Measurements from ENCODE around the gene KLHDC8A. TPM values are rescaled to one million over a fixed set of nuclear protein-coding genes. Genes with fewer than 3 reads are reported as not detected.

The KLHDC8A gene
- total RNA-seq, 6 experiments from 2014 or later, result 0.22 to 0.44 TPM; not detected in 4

DNA sequence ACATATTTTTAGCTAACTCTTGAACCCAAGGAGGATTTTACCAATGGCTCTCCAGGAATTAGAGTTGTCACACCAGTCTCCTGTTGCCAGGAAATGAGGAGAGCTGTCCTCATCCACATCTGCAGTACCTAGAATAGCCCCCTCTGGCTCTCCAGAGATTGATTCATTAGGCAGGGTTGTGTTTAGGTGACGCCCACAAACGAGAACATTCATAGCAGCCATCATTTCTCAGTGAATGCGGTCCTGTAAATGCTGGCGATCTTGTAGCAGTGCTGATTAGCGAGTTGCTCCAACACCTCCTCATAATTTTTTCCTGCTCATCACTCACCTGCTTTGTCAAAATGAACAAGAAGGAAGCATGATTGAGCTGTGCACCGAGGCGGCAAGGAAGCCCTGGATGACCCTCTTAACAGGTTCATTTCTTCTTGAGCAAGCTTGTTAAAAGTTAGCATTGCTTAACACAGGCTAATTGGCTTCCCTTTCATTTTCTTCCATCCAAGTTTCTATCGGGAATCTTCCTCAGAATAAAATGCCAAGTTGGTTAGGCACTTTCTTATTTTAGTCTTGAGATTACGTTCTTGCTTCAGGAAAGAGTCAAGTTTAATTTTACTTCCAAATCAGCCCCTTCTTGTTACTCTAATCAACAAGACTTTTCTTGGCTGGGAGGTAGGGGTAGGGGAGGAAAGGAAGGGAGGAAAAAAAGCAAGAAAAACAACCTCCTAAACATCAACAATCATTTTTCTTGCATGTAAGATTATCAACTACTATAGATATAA lies 16.5 kb upstream of the KLHDC8A start:
- intact Hi-C loops (cut with DNase I), result no loop called here
- no peak for TF ChIP-seq POLR2A (IDR thresholded peaks at IDR 0.05)
- TF ChIP-seq, protein P1, sequence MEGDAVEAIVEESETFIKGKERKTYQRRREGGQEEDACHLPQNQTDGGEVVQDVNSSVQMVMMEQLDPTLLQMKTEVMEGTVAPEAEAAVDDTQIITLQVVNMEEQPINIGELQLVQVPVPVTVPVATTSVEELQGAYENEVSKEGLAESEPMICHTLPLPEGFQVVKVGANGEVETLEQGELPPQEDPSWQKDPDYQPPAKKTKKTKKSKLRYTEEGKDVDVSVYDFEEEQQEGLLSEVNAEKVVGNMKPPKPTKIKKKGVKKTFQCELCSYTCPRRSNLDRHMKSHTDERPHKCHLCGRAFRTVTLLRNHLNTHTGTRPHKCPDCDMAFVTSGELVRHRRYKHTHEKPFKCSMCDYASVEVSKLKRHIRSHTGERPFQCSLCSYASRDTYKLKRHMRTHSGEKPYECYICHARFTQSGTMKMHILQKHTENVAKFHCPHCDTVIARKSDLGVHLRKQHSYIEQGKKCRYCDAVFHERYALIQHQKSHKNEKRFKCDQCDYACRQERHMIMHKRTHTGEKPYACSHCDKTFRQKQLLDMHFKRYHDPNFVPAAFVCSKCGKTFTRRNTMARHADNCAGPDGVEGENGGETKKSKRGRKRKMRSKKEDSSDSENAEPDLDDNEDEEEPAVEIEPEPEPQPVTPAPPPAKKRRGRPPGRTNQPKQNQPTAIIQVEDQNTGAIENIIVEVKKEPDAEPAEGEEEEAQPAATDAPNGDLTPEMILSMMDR (IDR thresholded peaks at IDR 0.05), result no peak
- ATAC-seq (no peak), DNase-seq (no peak)
- no peak overlapping the region for H3K4me3 ChIP-seq
- H3K4me1 ChIP-seq, result no peaks in the 10 kb centered on the region
- no peaks in the 10 kb centered on the region for H3K36me3 ChIP-seq
- no peak overlapping the region for H3K27ac ChIP-seq
- peaks cover 0 to 21% of the 10 kb centered on the region in 2 donors for H3K27me3 ChIP-seq
- H3K9me3 ChIP-seq, result no peaks in the 10 kb centered on the region
- 38% methylated on average over 8 of the region's 9 CpGs for WGBS (ENCODE audit: insufficient coverage, low coverage, low lambda C conversion rate, missing lambda C conversion rate)

DNA sequence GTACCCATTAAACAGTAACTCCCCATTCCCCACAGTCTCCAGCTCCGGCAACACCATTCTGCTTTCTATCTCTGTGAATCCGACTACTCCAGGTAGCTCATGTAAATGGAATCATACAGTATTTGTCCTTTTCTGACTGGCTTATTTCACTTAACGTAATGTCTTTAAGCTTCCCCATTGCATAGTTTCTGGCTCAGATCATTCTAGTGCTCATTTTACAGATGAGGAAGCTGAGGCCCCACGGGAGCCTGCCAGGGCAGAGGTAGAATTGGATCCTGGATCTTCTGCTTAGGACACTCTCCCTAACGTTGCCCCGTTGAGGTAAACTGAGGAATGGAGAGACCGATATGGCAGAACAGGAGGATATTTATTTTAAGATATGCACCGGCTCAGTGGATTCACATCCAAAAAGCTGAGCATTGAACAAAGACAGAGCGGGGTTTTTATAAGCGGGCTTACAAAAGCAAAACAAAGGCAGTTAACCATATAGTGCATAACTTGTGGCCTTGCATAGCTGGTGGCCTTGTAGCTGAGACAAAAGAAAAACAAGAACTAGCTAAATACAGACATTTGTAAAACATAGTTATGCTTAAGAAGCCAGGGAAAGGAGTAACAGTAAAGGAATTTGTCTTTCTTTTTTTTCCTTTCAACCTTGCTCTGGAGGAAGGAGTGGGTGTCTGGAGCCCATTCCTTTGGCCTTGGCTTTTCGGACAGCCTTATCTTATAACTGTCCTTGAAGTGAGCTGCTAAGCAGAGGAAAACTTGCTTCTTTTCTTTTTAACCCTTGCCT lies 15.3 kb upstream of the KLHDC8A start:
- intact Hi-C loops (cut with DNase I), result no loop called here
- H3K4me3 ChIP-seq, result no peak overlapping the region
- H3K27me3 ChIP-seq, result peaks cover 0 to 25% of the 10 kb centered on the region in 2 donors
- WGBS (ENCODE audit: insufficient coverage, low coverage, low lambda C conversion rate, missing lambda C conversion rate), result 49% methylated on average over 11 of the region's 11 CpGs
- TF ChIP-seq, protein P1 (IDR thresholded peaks at IDR 0.05), result no peak
- TF ChIP-seq POLR2A (IDR thresholded peaks at IDR 0.05), result no peak
- no peaks in the 10 kb centered on the region for H3K4me1 ChIP-seq
- ATAC-seq, result peak in 2 of 4 donors; percentile 29 to 42
- no peak overlapping the region for H3K27ac ChIP-seq
- DNase-seq, result no peak
- H3K36me3 ChIP-seq, result no peaks in the 10 kb centered on the region
- H3K9me3 ChIP-seq, result no peaks in the 10 kb centered on the region

DNA sequence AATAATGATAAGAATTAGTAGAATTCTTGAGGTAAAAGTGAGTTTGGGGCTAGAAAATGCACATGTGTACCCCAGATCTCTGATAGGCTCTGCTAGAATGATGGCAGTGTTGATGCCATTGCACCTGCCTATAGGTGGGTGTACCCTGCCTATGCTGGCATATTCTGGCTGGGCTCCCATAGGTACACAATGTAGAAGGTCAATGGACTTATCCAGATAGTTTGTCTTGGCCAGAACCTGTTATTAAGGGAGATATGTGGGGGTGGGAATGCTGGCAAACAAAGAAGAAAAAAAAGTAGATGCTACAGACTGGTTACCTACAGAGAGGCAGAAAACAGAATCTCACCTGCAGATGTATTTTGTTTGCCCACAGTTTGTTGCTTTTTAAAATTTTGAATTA lies 14.1 kb upstream of the KLHDC8A start:
- TF ChIP-seq, protein P1 (IDR thresholded peaks at IDR 0.05), result no peak
- no peak for TF ChIP-seq POLR2A (IDR thresholded peaks at IDR 0.05)
- no peak overlapping the region for H3K27ac ChIP-seq
- no peaks in the 10 kb centered on the region for H3K9me3 ChIP-seq
- DNase-seq (no peak), ATAC-seq (peak; percentile 51 to 65 (median 56))
- intact Hi-C loops (cut with DNase I), result no loop called here
- H3K36me3 ChIP-seq, result no peaks in the 10 kb centered on the region
- H3K4me3 ChIP-seq, result no peak overlapping the region
- no peaks in the 10 kb centered on the region for H3K4me1 ChIP-seq
- H3K27me3 ChIP-seq, result peaks cover 0 to 36% of the 10 kb centered on the region in 2 donors

DNA sequence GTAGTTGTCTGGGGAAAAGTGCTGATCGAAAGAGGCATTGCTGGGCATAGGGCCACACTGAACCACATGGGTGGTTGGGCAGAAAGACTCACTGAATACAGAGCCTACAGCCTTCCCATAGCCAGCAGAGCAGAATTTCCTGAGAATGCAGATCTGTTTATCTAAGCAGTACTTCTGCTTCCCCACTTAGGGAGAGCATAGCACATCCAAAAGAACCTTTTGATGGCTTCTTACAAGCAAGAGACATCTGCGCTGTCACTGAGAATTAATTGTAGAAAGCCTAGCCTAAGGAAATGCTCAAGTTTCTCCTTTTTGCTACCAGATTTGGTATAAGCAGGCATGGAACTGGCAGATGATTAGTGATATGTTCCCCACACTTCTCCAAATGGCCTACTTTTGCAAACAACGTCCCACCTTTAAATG lies 13.0 kb upstream of the KLHDC8A start:
- Histone ChIP-seq H3K4me1 (no peaks in the 10 kb centered on the region), H3K27me3 (peaks cover 0 to 36% of the 10 kb centered on the region in 2 donors), H3K9me3 (no peaks in the 10 kb centered on the region), H3K4me3 (no peak overlapping the region), H3K36me3 (no peaks in the 10 kb centered on the region), H3K27ac (no peak overlapping the region)
- intact Hi-C loops (cut with DNase I), result no loop called here
- no peak for TF ChIP-seq POLR2A (IDR thresholded peaks at IDR 0.05)
- TF ChIP-seq, protein P1 (IDR thresholded peaks at IDR 0.05), result no peak
- no peak for DNase-seq
- WGBS (ENCODE audit: insufficient coverage, low coverage, low lambda C conversion rate, missing lambda C conversion rate), result 40% methylated on average over 3 of the region's 3 CpGs
- ATAC-seq, result peak; percentile 25 to 46 (median 36)
